ENCODE measurements around the gene GCC1. TPM values are rescaled to one million over a fixed set of nuclear protein-coding genes. Genes with fewer than 3 reads are reported as not detected.
"Not testable (repeated sequence)": the region's sequence is repeated elsewhere in the genome, so short reads cannot be mapped to it uniquely, and the experiment has no call there.

Gene GCC1
- total RNA-seq, 2 experiments from 2014 or later = 14.1 to 15.0 TPM

GRCh38 chr7:127556404-127556803, 29.0 kb downstream of the GCC1 start:
- peaks cover 4% of the 10 kb centered on the region for H3K9me3 Mint-ChIP-seq
- H3K27ac Mint-ChIP-seq = no peak overlapping the region
- POLR2A ChIA-PET = no interaction called here
- no peak for DNase-seq
- peaks cover 1% of the 10 kb centered on the region for H3K27me3 Mint-ChIP-seq
- no peak overlapping the region for H3K4me3 Mint-ChIP-seq
- H3K4me1 Mint-ChIP-seq (ENCODE audit: low read depth) = no peaks in the 10 kb centered on the region
- H3K36me3 Mint-ChIP-seq = no peaks in the 10 kb centered on the region
- CTCF ChIA-PET = no interaction called here
- intact Hi-C loops (cut with micrococcal nuclease) = no loop called here

- Mint-ChIP-seq H3K36me3 (no peaks in the 10 kb centered on the region), H3K9me3 (peaks cover 4% of the 10 kb centered on the region), H3K27me3 (peaks cover 1% of the 10 kb centered on the region), H3K27ac (no peak overlapping the region), H3K4me3 (no peak overlapping the region), H3K4me1 (ENCODE audit: low read depth) (no peaks in the 10 kb centered on the region)
- POLR2A ChIA-PET = no interaction called here
- DNase-seq = no peak
- CTCF ChIA-PET = no interaction called here
- intact Hi-C loops (cut with micrococcal nuclease) = no loop called here
Observed at GRCh38 chr7:127551941-127552340, 33.5 kb downstream of the GCC1 start.

- Mint-ChIP-seq H3K36me3 (peaks cover 4% of the 10 kb centered on the region), H3K9me3 (peaks cover 16% of the 10 kb centered on the region), H3K27me3 (peaks cover 3% of the 10 kb centered on the region), H3K27ac (no peak overlapping the region), H3K4me1 (ENCODE audit: low read depth) (no peaks in the 10 kb centered on the region), H3K4me3 (no peak overlapping the region)
- intact Hi-C loops (cut with micrococcal nuclease) = no loop called here
- ChIA-PET POLR2A (no interaction called here), CTCF (no interaction called here)
- DNase-seq = no peak
Observed at GRCh38 chr7:127550247-127550646, 35.1 kb downstream of the GCC1 start.

GRCh38 chr7:127546313-127546712, 39.1 kb downstream of the GCC1 start:
- H3K27me3 Mint-ChIP-seq = peaks cover 4% of the 10 kb centered on the region
- H3K4me1 Mint-ChIP-seq (ENCODE audit: low read depth) = no peaks in the 10 kb centered on the region
- intact Hi-C loops (cut with micrococcal nuclease) = no loop called here
- peaks cover 4% of the 10 kb centered on the region for H3K36me3 Mint-ChIP-seq
- H3K4me3 Mint-ChIP-seq = no peak overlapping the region
- H3K9me3 Mint-ChIP-seq = peaks cover 18% of the 10 kb centered on the region
- DNase-seq = no peak
- ChIA-PET POLR2A (no interaction called here), CTCF (no interaction called here)
- H3K27ac Mint-ChIP-seq = no peak overlapping the region

- peaks cover 4% of the 10 kb centered on the region for H3K4me1 Mint-ChIP-seq (ENCODE audit: low read depth)
- DNase-seq = no peak
- no peak overlapping the region for H3K4me3 Mint-ChIP-seq
- ChIA-PET POLR2A (no interaction called here), CTCF (no interaction called here)
- peaks cover 14% of the 10 kb centered on the region for H3K9me3 Mint-ChIP-seq
- peaks cover under 1% of the 10 kb centered on the region for H3K36me3 Mint-ChIP-seq
- peaks cover 26% of the 10 kb centered on the region for H3K27me3 Mint-ChIP-seq
- no peak overlapping the region for H3K27ac Mint-ChIP-seq
- intact Hi-C loops (cut with micrococcal nuclease) = no loop called here
Observed at GRCh38 chr7:127541548-127541947, 43.8 kb downstream of the GCC1 start.

GRCh38 chr7:127540461-127540860, 44.9 kb downstream of the GCC1 start:
- peaks cover 36% of the 10 kb centered on the region for H3K27me3 Mint-ChIP-seq
- CTCF ChIA-PET; H3K27ac Mint-ChIP-seq; intact Hi-C loops (cut with micrococcal nuclease); H3K9me3 Mint-ChIP-seq; DNase-seq; H3K4me3 Mint-ChIP-seq; H3K4me1 Mint-ChIP-seq (ENCODE audit: low read depth); POLR2A ChIA-PET; H3K36me3 Mint-ChIP-seq: not testable (repeated sequence)

GRCh38 chr7:127539116-127539515, 46.3 kb downstream of the GCC1 start:
- intact Hi-C loops (cut with micrococcal nuclease) = no loop called here
- Mint-ChIP-seq H3K4me3 (no peak overlapping the region), H3K36me3 (no peaks in the 10 kb centered on the region), H3K27me3 (peaks cover 43% of the 10 kb centered on the region), H3K4me1 (ENCODE audit: low read depth) (peaks cover 5% of the 10 kb centered on the region), H3K9me3 (no peaks in the 10 kb centered on the region), H3K27ac (no peak overlapping the region)
- no peak for DNase-seq
- ChIA-PET POLR2A (no interaction called here), CTCF (no interaction called here)

GRCh38 chr7:127536741-127537140, 48.7 kb downstream of the GCC1 start:
- CTCF ChIA-PET = no interaction called here
- H3K9me3 Mint-ChIP-seq = no peaks in the 10 kb centered on the region
- H3K36me3 Mint-ChIP-seq = no peaks in the 10 kb centered on the region
- peaks cover 46% of the 10 kb centered on the region for H3K27me3 Mint-ChIP-seq
- no peak for DNase-seq
- intact Hi-C loops (cut with micrococcal nuclease) = no loop called here
- H3K27ac Mint-ChIP-seq = no peak overlapping the region
- no peak overlapping the region for H3K4me3 Mint-ChIP-seq
- POLR2A ChIA-PET = no interaction called here
- peaks cover 5% of the 10 kb centered on the region for H3K4me1 Mint-ChIP-seq (ENCODE audit: low read depth)

GRCh38 chr7:127536394-127536691, 49.1 kb downstream of the GCC1 start:
- Mint-ChIP-seq H3K9me3 (no peaks in the 10 kb centered on the region), H3K4me1 (ENCODE audit: low read depth) (peaks cover 5% of the 10 kb centered on the region), H3K4me3 (no peak overlapping the region), H3K27ac (no peak overlapping the region), H3K27me3 (peaks cover 44% of the 10 kb centered on the region), H3K36me3 (no peaks in the 10 kb centered on the region)
- intact Hi-C loops (cut with micrococcal nuclease) = no loop called here
- ChIA-PET POLR2A (no interaction called here), CTCF (interaction anchor here (0.6 kb wide), 1 partner anchor 600 kb away, joined by 4 read pairs; no protein-coding TSS in a partner anchor)
- DNase-seq = no peak

- ChIA-PET POLR2A (no interaction called here), CTCF (interaction anchor here (0.6 kb wide), 1 partner anchor 600 kb away, joined by 4 read pairs; no protein-coding TSS in a partner anchor)
- H3K27ac Mint-ChIP-seq = no peak overlapping the region
- H3K36me3 Mint-ChIP-seq = no peaks in the 10 kb centered on the region
- peaks cover 38% of the 10 kb centered on the region for H3K27me3 Mint-ChIP-seq
- no peak overlapping the region for H3K4me3 Mint-ChIP-seq
- no peaks in the 10 kb centered on the region for H3K9me3 Mint-ChIP-seq
- DNase-seq = no peak
- intact Hi-C loops (cut with micrococcal nuclease) = no loop called here
- H3K4me1 Mint-ChIP-seq (ENCODE audit: low read depth) = peaks cover 5% of the 10 kb centered on the region
Observed at GRCh38 chr7:127535546-127536393, 49.6 kb downstream of the GCC1 start.

GRCh38 chr7:127534636-127535035, 50.8 kb downstream of the GCC1 start:
- Mint-ChIP-seq H3K9me3 (peaks cover under 1% of the 10 kb centered on the region), H3K27me3 (peaks cover 36% of the 10 kb centered on the region), H3K4me3 (no peak overlapping the region), H3K4me1 (ENCODE audit: low read depth) (peaks cover 5% of the 10 kb centered on the region), H3K36me3 (no peaks in the 10 kb centered on the region), H3K27ac (no peak overlapping the region)
- ChIA-PET POLR2A (no interaction called here), CTCF (no interaction called here)
- intact Hi-C loops (cut with micrococcal nuclease) = no loop called here
- DNase-seq = no peak

GRCh38 chr7:127532736-127533135, 52.7 kb downstream of the GCC1 start:
- Mint-ChIP-seq H3K27ac (no peak overlapping the region), H3K4me3 (no peak overlapping the region), H3K36me3 (no peaks in the 10 kb centered on the region), H3K9me3 (peaks cover 7% of the 10 kb centered on the region), H3K27me3 (peaks cover 35% of the 10 kb centered on the region), H3K4me1 (ENCODE audit: low read depth) (peaks cover 5% of the 10 kb centered on the region)
- DNase-seq = no peak
- intact Hi-C loops (cut with micrococcal nuclease) = no loop called here
- ChIA-PET POLR2A (no interaction called here), CTCF (no interaction called here)

- DNase-seq = no peak
- Mint-ChIP-seq H3K27ac (no peak overlapping the region), H3K4me1 (ENCODE audit: low read depth) (peaks cover 5% of the 10 kb centered on the region), H3K4me3 (no peak overlapping the region), H3K9me3 (peaks cover 7% of the 10 kb centered on the region), H3K27me3 (peaks cover 34% of the 10 kb centered on the region), H3K36me3 (no peaks in the 10 kb centered on the region)
- CTCF ChIA-PET = no interaction called here
- POLR2A ChIA-PET = no interaction called here
- intact Hi-C loops (cut with micrococcal nuclease) = no loop called here
Observed at GRCh38 chr7:127532151-127532550, 53.2 kb downstream of the GCC1 start.

Data from activated CD4-positive, alpha-beta memory T cell treated with anti-CD3 and anti-CD28 coated beads for 36 hours (primary cell).